ENCODE measurements around the gene SULF2.

DNA sequence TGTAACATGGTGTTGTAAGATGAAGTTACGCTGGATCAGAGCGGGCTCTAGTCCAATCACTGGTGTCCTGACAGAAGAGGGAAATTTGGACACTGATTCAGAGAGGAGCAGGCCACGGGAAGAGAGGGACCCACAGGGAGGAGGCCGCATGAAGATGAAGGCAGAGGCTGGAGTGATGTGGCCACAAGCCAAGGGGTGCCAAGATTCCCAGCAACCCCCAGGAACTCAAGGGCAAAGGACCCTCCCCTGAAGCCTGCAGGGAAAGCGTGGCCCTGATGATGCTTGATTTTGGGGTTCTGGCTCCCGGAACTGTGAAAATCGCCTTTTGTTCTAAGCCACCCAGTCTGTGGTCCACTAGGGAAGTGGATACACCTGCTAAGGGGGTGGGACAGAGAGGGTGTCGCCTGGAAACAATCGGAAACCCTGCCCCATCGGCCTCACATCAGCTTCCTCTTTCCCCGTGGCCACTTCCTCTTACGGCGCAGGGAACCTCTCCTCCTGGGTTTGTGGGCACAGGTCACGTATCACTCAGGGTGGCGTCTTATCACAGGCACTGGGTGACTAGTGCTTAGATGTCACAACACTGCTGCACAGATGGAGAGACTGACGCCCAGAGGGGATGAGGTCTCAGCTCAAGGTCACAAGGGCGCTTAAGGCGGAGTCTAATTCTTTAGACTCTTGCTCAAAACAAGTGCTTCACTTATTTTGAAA is 58.0 kb downstream of the SULF2 start:
- TF ChIP-seq FOXM1 (IDR thresholded peaks at IDR 0.05; ENCODE audit: borderline replicate concordance): no peak
- TF ChIP-seq ARNT (IDR thresholded peaks at IDR 0.05): no peak
